NCI-H2196 treated with DMSO at 0.1 percent for 48 hours (cell line): Measurements from ENCODE around the gene SCAF4.
"Not testable (repeated sequence)": the region's sequence is repeated elsewhere in the genome, so short reads cannot be mapped to it uniquely, and the experiment has no call there.

Source experiments
- DNase-seq: peaks from one replicate; lab custom pipeline; 2025; ENCODE audit not compliant: unreplicated experiment; lab: John Stamatoyannopoulos, UW

Gene SCAF4

DNA sequence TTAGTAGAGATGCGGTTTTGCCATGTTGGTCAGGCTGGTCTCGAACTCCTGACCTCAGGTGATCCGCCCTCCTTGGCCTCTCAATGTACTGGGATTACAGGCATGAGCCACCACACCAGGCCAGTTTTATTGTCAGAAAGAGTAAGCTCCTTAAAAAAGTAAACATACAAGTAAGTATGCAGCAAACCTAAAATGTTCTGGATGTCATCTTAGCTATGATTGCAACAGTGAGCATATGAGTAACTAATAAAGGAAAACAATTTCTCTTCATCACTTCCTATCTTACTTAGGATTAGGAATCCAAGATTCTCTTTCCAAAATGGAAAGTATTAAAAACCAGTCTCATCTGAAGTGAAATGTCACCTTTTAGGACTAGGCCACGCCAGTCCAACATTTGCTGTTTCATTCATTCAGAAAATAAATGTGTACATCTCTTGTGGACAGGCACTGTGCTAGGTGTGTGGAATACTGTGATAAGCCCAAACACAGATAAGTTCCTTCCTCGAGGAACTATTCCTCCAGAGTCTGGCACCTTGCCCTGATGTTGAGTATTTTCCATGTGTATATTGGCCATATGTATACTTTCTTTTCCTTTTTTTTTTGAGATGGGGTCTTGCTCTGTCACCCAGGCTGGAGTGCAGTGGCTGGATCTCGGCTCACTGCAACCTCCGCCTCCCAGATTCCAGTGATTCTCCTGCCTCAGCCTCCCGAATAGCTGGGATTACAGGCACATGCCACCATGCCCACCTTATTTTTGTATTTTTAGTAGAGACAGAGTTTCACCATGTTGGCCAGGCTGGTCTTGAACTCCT is 5.9 kb upstream of the SCAF4 start:
- DNase-seq: not testable (repeated sequence)

DNA sequence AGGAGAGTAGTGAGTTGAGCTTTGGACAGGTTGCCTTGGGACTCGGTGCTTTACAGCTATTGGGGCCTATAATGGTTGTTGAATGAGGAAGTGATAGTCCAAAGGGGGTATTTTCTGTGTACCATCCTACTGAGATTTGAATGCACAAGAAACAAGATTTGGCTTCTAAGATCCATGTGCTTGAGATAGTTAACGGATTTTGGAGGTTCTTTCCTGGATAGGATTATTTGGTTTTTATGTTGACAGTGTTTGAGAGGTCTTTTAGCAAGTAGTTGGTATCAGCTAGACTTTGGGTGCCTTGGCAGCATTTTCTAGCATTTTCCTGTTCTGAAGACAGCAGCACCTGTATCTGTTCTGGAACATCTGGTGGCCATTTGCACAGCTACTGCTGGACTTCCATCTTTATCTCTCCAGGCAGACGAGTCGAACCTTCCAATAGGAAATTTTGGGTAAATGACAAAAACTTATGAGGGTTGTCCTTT is 3.6 kb upstream of the SCAF4 start:
- no peak for DNase-seq

DNA sequence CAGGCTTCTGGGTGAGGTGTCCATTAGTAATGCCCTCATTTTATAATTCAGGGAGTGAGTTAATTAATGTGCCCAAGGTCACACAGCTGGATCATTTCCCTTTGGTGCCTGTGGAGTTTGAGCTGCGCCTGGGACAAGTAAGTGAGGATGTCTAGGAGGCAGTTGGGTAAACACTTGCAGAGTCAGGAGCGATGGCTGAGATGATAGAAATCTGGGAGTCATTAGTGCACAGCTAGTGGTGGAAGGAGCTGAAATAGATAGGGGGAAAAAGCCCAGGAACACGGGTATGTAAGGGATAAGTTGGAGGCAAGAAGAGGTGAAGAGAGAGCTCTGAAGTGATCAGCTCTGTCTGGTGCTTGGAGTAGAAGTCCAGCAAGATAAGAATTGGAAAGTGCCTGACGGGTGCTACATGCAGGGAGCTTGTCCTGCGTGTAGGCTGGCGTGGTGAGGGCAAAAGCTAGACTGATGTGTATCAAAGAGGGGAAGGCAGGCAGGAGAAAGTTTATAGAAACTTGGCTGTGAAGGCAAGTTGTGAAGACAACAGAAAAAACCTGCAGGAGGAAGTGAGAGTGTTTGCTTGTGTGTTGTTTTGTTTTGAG is 1.7 kb upstream of the SCAF4 start:
- DNase-seq: no peak

DNA sequence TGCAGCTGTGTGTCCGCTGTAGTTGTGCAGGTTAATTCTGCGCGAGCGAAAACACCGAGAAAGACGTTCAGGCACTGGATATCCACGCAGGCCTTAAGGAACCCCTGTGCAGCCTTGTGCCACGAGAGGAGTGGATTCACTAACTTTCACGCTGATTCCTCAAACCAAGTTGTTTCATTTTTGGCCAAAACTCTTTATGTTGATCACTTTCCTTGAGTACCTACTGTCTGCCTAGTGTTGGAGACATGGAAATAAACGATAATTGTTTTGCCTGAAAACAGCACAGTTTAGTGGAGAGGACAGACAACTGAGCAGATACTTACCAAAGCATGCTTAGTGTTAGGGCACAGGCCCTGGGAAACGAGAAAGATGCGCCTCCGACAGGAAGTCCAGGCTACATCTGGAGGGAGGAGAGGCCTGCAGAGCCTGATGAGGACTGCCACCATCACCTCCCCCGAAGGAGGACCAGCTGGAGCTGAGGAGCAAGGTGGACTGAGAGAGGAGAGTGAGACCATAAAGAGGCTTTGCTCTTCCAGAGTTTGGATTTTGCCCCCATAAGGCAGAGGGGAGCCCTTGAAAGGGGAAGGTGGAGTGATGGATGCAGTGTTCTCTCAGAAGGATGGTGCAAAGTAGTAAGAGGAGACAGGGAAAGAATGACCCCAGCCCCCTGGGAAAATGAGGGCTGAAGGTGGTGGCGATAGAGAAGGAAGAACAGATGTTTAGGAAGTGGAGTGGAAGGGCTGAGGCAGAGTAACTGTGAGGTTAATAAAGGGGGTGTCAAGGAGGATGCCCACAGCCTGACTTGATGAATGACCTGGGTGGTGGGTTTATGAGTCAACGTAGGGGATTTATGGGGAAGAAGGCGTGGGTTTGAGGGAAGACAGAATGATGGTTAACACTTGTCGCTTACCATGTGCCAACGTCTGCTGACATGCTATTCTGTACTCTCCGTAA is 956 bp upstream of the SCAF4 start:
- DNase-seq: no peak

DNA sequence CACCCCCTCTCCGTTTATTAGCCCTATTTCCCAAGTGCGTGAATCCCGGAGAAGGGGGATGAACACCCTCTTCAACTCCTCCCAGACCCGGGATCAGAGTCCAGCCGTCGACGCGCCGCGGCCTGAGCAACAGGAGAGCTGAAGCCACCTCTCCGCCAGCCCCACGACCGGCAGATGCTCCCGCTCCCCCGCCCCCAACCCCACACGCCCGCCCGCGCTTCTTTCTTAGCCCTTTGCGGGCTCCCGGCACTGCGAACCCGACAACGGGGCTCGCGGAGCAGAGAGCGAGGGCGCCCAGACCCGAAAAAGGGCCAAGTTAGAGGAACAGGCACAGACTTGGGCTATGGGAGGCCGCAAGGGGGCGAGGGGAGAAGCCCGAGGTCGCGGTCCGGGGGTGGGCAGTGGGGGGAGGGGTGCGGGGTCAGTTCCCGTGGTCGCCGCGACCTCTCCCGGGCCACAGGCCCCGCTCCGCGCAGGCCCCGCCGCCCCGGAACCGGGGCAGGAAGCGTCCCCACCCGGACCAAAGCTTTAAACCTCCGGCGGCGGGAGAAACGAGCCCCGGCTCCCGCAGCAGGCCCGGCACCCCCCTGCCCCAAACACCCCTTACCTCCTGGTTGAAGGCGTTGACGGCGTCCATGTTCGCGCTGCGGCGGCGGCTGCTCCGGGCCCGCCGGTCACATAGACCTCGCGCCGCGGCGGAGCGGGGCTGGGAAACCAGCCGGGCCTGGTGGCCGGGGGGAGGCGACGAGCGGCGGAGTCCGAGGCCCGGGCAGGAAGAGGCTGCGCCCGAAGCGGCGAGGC is 662 bp downstream of the SCAF4 start:
- DNase-seq: no peak

DNA sequence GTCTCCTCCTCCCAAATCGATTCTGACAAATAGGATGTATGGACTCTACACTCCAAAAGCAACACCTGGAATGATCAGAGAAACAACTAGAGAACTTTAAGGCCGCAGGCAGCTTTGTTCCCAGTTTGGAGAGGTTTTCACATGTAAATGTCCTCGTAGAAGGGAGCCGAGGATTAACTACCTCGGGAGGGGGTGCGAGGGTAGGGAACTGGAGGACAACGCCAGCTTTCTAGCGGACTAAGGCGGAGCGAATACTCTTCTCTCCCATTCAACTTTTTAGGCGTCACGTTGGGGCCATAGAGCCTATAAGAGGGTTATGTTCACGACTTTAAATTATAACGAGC is 1.2 kb downstream of the SCAF4 start:
- no peak for DNase-seq

DNA sequence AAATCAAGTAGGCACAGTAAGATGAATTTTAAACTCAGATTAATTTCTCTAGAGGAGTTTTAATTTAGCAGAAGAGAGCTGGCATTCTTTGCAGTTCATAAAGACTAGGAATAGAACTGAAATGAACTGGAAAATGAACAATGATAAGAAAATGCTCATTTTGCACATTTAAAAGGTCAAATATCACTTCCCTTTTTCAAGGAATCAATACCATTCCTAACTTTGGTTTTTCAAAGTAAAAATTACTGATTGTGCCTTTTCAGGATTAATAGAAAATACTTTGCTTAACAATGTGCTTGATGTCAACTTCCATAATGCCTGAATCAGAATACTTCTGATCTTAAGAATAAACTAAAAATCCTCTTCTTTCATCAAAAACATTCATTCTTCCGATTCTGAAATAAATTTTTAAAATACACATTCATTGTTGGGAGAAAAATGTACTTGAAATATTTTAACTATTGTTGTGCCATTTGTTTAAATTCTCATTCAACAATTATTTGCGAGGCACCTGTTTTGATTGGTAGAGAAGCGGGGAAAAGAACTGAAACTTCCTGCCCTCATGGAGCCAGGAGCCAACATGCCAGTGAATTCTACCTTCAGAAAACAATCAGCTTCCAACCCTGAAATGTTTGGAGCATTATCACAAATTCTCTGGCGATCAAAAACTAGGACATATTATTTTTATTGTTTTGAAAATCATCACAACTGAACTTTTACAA is 2.1 kb downstream of the SCAF4 start:
- no peak for DNase-seq

DNA sequence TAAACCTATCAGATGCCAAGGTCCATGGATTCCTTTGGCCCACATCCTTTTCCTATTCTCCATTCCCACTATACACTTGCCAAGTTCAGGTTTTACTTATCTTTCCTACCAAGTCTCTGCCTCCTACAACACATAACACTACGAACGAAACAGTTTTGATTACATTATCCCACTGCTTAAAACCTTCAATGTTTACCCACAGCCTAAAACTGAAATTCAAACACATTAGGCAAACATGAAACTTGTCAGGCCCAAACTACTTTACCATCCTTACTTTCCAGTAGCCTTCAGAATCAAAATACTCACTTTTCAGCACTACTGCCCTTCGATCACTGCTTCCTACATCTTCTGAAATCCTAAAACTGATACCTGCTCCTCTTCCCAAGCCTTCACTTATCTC is 3.0 kb downstream of the SCAF4 start:
- no peak for DNase-seq

DNA sequence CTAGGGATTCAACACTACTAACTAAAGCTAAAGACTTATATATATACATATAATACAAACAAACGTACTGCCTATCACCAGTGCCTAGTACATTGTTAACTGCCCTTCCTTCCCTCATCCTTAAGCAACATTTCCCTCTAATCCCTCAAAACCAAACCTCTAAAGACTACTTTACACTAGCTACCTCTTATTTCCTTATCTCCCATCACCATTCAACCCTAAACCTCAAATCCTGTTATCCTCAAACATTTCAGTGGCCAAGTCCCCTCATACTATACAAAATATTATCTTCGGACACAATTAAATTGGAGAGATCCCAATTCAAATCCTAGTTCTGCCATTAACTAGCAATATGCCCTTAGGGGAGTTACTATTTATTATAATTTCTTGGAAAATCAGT is 3.7 kb downstream of the SCAF4 start:
- DNase-seq: no peak

DNA sequence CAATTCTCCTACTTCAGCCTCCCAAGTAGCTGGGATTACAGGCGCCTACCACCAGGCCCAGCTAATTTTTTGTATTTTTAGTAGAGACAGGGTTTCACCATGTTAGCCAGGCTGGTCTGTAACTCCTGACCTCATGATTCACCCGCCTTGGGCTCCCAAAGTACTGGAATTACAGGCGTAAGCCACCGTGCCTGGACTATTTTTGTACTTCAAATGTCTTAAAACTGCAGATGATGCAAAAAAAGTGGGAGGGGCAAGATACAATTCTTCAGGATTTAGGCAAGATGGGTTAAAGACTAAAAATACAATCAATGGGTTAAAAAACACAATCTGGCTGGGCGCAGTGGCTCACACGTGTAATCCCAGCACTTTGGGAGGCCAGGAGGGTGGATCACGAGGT is 4.7 kb downstream of the SCAF4 start:
- no peak for DNase-seq

DNA sequence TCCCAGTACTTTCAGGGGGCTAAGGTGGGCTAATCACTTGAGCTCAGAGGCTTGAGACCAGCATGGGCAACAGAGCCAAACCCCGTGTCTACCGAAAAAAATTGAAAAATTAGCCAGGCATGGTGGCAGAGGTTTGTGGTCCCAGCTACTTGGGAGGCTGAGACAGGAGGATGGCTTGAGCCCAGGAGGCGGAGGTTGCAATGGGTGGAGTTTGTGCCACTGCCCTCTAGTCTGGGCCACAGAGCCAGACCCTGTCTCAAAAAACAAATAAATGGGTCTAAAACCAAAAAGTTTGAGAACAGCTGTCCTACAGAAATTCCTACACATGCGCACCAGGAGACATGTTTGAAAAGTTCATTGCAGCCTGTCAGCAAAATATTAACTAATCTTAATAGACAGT is 5.5 kb downstream of the SCAF4 start:
- DNase-seq: no peak

DNA sequence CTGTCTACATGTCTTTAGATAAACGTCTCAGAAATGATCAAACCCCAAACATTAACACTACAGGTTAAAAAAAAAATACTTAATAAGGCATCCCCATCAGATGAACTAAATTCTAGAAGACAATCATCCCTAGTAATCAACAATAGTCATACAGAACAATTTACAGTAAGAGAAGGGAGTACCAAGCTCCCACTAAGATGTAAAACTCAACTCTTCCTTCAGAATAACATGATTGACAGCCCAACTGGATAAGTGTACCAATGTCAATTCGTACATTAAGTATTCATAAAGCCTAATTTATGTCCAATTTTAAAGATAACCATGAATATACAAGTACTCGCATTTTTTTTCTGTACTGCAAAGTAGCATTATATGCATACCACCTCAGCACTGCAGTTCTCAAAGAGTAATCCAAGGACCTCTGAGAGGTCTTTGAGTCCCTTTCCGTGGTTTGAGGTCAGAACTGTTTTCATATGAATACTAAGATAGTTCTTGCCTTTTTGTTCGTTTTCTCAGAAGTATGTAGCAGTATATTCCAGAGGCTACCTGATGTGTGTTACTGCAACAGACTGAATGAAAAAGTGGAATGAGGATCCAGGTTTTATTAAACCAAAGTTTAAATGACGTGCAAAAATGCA is 6.6 kb downstream of the SCAF4 start:
- DNase-seq: no peak

DNA sequence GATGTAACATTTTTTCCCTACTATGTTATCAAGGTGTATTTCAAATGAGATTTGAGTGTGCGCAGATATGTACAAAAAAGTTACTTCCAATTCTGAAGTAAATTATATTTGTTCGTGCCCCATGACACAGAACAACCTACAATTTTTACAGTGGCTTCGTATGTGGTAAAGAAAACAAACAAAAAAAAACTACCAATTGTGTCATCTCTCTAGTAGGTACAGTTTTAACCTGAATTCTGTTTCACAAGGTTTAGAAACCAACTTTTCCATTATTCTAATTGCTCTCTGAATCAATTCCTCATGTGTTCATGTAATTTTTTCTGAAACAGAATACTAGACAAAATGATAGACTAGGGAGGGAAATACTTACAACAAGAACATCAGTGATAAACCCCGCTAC is 7.4 kb downstream of the SCAF4 start:
- no peak for DNase-seq

DNA sequence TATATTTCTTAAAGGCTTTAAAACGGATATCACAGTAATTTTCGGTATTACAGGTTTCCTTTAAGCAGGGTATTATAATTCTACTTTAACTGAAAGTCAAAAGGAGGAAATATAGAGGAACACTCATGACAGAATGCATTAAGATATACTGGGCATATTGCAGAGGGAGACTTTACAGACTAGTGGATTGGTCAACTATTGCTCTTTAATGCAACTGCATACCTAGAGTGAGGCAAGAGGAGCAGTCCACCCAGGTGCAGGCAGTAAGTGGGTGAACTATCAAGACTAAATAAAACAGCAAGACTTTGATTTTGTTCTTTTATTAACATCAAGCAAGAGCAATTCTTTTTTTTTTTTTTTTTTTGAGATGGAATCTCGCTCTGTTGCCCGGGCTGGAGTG is 10.5 kb downstream of the SCAF4 start:
- no peak for DNase-seq

DNA sequence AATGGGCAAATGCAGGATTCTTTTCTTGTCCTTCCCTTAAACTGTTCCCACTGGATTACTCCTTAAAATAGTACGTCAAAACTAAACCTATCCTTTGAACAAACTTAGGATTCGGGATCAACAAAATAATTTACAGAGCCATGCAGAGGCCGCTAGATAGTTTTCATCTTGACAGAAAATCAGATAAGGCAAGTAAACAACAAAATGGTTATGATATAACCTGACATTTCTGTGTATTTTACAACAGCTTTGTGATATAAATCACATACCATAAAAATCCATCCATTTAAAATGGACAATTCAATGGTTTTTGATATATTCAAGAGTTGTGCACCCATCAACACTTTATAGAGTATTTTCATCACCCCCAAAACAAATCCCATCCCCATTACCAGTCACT is 11.2 kb downstream of the SCAF4 start:
- DNase-seq: no peak

DNA sequence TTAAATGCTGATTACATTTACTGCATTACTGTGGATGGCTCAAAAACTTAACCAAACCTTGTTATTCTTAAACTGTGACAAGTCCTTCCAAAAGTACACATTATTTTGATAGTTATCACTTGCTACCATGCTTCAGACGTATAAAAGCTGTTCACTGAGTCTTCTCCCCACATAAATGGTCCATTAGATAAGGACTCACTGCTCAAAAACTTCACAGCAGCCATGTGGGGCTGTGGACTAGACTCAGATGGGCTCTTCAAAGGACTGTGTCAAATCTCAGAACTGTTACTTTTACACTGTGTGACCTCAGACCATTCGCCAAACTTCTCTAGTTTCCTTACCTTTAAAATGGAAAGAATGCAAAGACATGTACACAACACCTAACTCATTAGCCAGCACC is 11.6 kb downstream of the SCAF4 start:
- DNase-seq: no peak

DNA sequence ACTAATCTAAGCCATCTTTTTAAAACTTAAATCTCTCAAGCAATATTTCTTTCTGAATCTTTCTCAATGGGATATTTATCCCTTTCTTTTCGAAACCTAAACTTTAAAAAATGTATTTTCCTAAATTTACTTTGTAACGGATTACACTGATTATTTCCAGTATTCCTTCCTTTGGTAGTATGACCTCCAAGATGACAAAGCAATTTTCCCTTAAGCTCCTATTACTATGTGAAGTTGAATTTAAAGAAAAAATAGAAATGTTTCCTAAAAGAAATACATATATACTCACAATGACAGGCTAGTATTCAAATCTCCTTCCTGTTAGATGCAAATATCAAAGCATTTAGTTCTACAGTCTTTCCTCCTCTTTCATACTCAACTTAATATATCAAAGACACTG is 15.8 kb downstream of the SCAF4 start:
- DNase-seq: no peak

DNA sequence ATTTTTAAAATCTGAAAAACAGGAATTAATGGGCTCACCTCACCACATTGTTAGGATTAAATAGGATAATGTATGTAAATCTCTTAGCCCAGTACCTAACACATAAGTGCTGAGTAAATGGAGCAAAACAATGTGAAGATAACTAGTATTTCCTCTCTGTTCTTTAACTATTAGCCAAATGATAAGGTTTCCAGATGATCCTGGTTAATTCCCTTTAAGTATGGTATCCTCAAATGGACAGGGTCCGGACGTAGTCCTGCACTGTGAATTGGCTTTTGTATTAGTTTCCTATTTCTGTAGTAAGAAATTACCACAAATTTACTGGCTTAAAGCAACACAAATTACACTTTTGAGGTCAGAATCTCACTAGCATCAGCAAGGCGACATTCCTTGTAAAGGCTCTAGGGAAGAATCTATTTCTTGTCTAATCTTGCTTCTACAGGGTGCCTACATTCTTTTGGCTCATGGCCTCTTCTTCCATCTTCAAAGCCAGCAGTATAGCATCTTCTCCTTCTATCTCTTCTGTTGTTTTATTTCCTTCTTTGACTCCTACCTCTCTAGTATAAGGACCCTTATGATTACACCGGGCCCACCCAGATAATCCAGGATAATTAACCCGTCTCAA is 17.1 kb downstream of the SCAF4 start:
- no peak for DNase-seq

DNA sequence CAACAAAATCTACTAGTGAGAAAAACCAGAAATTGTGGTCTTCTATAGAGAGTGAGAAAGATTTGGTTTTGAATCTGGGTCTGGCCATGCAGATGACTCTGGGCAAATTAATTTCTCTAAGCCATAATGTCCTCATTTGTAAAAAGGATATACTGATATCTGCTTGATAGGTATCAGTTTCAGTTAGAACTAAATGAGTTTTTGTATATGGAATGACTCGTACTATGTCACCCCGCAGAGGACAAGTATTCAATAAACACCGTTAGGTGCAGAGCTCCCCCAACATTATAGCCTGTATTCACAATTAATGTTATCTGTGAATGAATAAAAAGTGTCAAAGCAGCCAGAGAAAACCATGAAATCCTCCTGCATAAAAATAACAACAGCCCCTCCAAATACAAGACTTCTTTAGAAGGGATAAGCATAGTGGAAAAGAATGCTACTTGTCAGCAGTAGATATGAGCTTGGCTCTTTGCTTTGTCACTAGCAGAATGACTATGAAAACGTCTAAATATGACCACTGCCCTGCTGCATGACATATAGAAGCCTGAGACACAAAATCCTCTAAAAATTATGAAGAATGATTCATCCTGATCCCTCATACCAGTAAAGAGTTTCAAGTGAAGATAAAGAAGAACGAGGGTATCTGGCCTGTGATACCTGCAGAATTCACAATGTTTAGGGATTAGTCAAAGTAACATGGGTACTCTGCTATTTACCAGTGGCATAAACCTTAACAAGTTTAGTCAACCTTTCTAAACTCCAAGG is 17.8 kb downstream of the SCAF4 start:
- no peak for DNase-seq
